SK-N-SH (cell line): Measurements from ENCODE around the gene DCDC2. TPM values are rescaled to one million over a fixed set of nuclear protein-coding genes. Genes with fewer than 3 reads are reported as not detected.
"Not testable (repeated sequence)": the region's sequence is repeated elsewhere in the genome, so short reads cannot be mapped to it uniquely, and the experiment has no call there.

Experiments
- CTCF ChIA-PET: fragments of 300-600, 350-600 bp; formaldehyde crosslinking; extraction: SDS; loops from one replicate; lab custom pipeline; 2021; lab: Yijun Ruan, JAX
- POLR2A ChIA-PET: fragments of 350-600 bp; sonication (Branson Sonifier 250); formaldehyde crosslinking; extraction: SDS; loops from one replicate; lab custom pipeline; 2020; ENCODE audit warnings: antibody characterized with exemption, inconsistent platforms; lab: Yijun Ruan, JAX
- DNase-seq: peaks from one replicate; pipeline ENCODE4 v3.0.0; 2012
- H2AFZ ChIP-seq: fragments of 200-600 bp; sonication (generic); 2 replicates; pipeline ENCODE4 v1.8.1; 2016; ENCODE audit warnings: antibody characterized with exemption, mild to moderate bottlenecking, low read depth
- H3F3A ChIP-seq: fragments of 200-600 bp; sonication (generic); replicated peaks from 2 replicates; pipeline ENCODE3; 2016; ENCODE audit warnings: antibody characterized with exemption, mild to moderate bottlenecking; ENCODE audit not compliant: insufficient read depth
- H3K27ac ChIP-seq, 2 experiments: fragments of 200-500 bp in 1 of 2; fragments of 200-600 bp in 1 of 2; sonication (Bioruptor generic) in 1 of 2; sonication (generic), shearing (Covaris generic) in 1 of 2; 2 replicates each; pipeline versions ENCODE4 v1.5.1 to v1.6.1; 2014 to 2016; ENCODE audit warnings: low read depth in 2 of 2, inconsistent platforms in 1 of 2, low read length in 1 of 2, mild to moderate bottlenecking in 1 of 2, mixed read lengths in 1 of 2
- H3K27me3 ChIP-seq: fragments of 200-600 bp; sonication (generic), shearing (Covaris generic); 2 replicates; pipeline ENCODE4 v1.6.1; 2016; ENCODE audit warnings: mixed run types; ENCODE audit not compliant: insufficient read depth
- H3K36me3 ChIP-seq, 2 experiments: fragments of 200-500 bp in 1 of 2; fragments of 200-600 bp in 1 of 2; sonication (Bioruptor generic) in 1 of 2; sonication (generic) in 1 of 2; replicated peaks in 1 of 2; 2 replicates each; pipeline versions ENCODE3 to v1.5.1; 2014 to 2016; ENCODE audit warnings: low read length in 1 of 2, mild to moderate bottlenecking in 1 of 2; ENCODE audit not compliant: insufficient read depth in 2 of 2, control insufficient read depth in 1 of 2
- H3K4me1 ChIP-seq, 2 experiments: fragments of 200-500 bp in 1 of 2; fragments of 200-600 bp in 1 of 2; sonication (Bioruptor generic) in 1 of 2; sonication (generic), shearing (Covaris generic) in 1 of 2; 2 replicates each; pipeline versions ENCODE4 v1.5.1 to v1.6.1; 2014 to 2016; ENCODE audit warnings: low read depth in 1 of 2, low read length in 1 of 2, mixed run types in 1 of 2; ENCODE audit not compliant: insufficient read depth in 2 of 2, control insufficient read depth in 1 of 2
- H3K4me2 ChIP-seq: fragments of 200-600 bp; sonication (generic), shearing (Covaris generic); 2 replicates; pipeline ENCODE4 v1.6.1; 2017; ENCODE audit warnings: mixed run types
- H3K4me3 ChIP-seq, 2 experiments: fragments of 200-500 bp in 1 of 2; fragments of 200-600 bp in 1 of 2; sonication (Bioruptor generic) in 1 of 2; sonication (generic), shearing (Covaris generic) in 1 of 2; 2 replicates each; pipeline versions ENCODE4 v1.5.1 to v1.8.1; 2014 to 2016; ENCODE audit warnings: low read depth in 2 of 2, inconsistent platforms in 1 of 2, low read length in 1 of 2, mild to moderate bottlenecking in 1 of 2, mixed read lengths in 1 of 2, moderate library complexity in 1 of 2
- H3K79me2 ChIP-seq: fragments of 200-600 bp; sonication (generic); 2 replicates; pipeline ENCODE4 v1.8.1; 2017; ENCODE audit warnings: mild to moderate bottlenecking; ENCODE audit not compliant: insufficient read depth
- H3K9ac ChIP-seq: fragments of 200-600 bp; sonication (generic); 2 replicates; pipeline ENCODE4 v1.6.1; 2017; ENCODE audit warnings: mixed run types
- H3K9me2 ChIP-seq: fragments of 200-600 bp; sonication (generic); 2 replicates; pipeline ENCODE4 v1.6.1; 2017; ENCODE audit warnings: mixed run types
- H3K9me3 ChIP-seq: fragments of 200-600 bp; sonication (generic); 2 replicates; pipeline ENCODE4 v1.6.1; 2017; ENCODE audit warnings: mixed run types, mild to moderate bottlenecking, moderate library complexity
- H4K20me1 ChIP-seq: fragments of 200-600 bp; sonication (generic); 2 replicates; pipeline ENCODE4 v1.6.1; 2017; ENCODE audit warnings: mild to moderate bottlenecking, mixed run types; ENCODE audit not compliant: insufficient read depth
- ELF1 ChIP-seq: IDR thresholded peaks from 2 replicates; pipeline ENCODE4 v1.4.0; 2012
- GABPA ChIP-seq: IDR thresholded peaks from 2 replicates; pipeline ENCODE4 v1.4.0; 2012; ENCODE audit warnings: low read depth, mild to moderate bottlenecking
- JUND ChIP-seq: IDR thresholded peaks from 2 replicates; pipeline ENCODE4 v1.4.0; 2012
- MAX ChIP-seq: IDR thresholded peaks from 2 replicates; pipeline ENCODE4 v1.4.0; 2012; ENCODE audit warnings: low read depth
- MEF2A ChIP-seq: IDR thresholded peaks from 2 replicates; pipeline ENCODE4 v1.4.0; 2012; ENCODE audit warnings: low read depth, borderline replicate concordance
- MXI1 ChIP-seq: IDR thresholded peaks from 2 replicates; pipeline ENCODE4 v1.6.1; 2012; ENCODE audit warnings: mild to moderate bottlenecking, low read depth, low read length, improper control_type of control experiment
- NFIC ChIP-seq: IDR thresholded peaks from 2 replicates; pipeline ENCODE4 v1.4.0; 2012; ENCODE audit warnings: borderline replicate concordance
- NRF1 ChIP-seq: IDR thresholded peaks from 2 replicates; pipeline ENCODE4 v1.6.1; 2012; ENCODE audit warnings: low read depth, mild to moderate bottlenecking, low read length
- RAD21 ChIP-seq: IDR thresholded peaks from 2 replicates; pipeline ENCODE4 v1.6.1; 2012; ENCODE audit warnings: mild to moderate bottlenecking, low read length
- RFX5 ChIP-seq: IDR thresholded peaks from 2 replicates; pipeline ENCODE4 v1.6.1; 2012; ENCODE audit warnings: mild to moderate bottlenecking, improper control_type of control experiment, low read length
- USF2 ChIP-seq: fragments of 150-350 bp; IDR thresholded peaks from 2 replicates; pipeline ENCODE4 v1.6.1; 2017; ENCODE audit warnings: antibody characterized with exemption, low read length, low read depth, borderline replicate concordance
- YY1 ChIP-seq: IDR thresholded peaks from 2 replicates; pipeline ENCODE4 v1.4.0; 2012; ENCODE audit warnings: low read depth, mild to moderate bottlenecking
- WGBS: methylation state at CpG from one replicate; pipeline ENCODE4 v1.1.6; 2017; ENCODE audit warnings: low lambda C conversion rate; 5-methylcytosine and 5-hydroxymethylcytosine counted together
- polyA plus RNA-seq, 3 experiments: library from polyadenylated mRNA; depleted of rRNA; stranded (reverse); fragments of >200 nt; gene quantifications; 2 replicates each; pipeline ENCODE4 v1.2.3, GENCODE V29; 2012
- TF ChIP-seq, protein P1 (sequence below): IDR thresholded peaks from 2 replicates; pipeline ENCODE4; 2012
- TF ChIP-seq, protein P2 (sequence below): fragments of 150-350 bp; IDR thresholded peaks from 2 replicates; pipeline ENCODE4 v1.6.1; 2016; ENCODE audit warnings: mild to moderate bottlenecking, low read depth, low read length

DCDC2 gene
- polyA plus RNA-seq, 1 of the 3 experiments (the other 2 are of a cell fraction) = not detected

- Histone ChIP-seq H3K9ac (no peak overlapping the region), H3K9me3 (no peaks in the 10 kb centered on the region), H3K36me3 (no peaks in the 10 kb centered on the region), H2AFZ (no peak overlapping the region), H4K20me1 (no peaks in the 10 kb centered on the region), H3K4me2 (no peak overlapping the region), H3K27ac (no peak overlapping the region), H3K4me1 (no peaks in the 10 kb centered on the region; a peak in 1 of 4 replicates)
- DNase-seq = no peak
- TF ChIP-seq NRF1 (no peak), YY1 (no peak), RFX5 (no peak), MEF2A (no peak), ELF1 (no peak), MAX (no peak)
- TF ChIP-seq, protein P1, sequence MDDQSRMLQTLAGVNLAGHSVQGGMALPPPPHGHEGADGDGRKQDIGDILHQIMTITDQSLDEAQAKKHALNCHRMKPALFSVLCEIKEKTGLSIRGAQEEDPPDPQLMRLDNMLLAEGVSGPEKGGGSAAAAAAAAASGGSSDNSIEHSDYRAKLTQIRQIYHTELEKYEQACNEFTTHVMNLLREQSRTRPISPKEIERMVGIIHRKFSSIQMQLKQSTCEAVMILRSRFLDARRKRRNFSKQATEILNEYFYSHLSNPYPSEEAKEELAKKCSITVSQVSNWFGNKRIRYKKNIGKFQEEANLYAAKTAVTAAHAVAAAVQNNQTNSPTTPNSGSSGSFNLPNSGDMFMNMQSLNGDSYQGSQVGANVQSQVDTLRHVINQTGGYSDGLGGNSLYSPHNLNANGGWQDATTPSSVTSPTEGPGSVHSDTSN = no peak
- TF ChIP-seq, all 33 proteins: peak for 0
- ChIA-PET POLR2A (no interaction called here), CTCF (no interaction called here)
- H3K79me2 ChIP-seq = no peaks in the 10 kb centered on the region
- H3K27me3 ChIP-seq = no peaks in the 10 kb centered on the region
- H3K9me2 ChIP-seq = no peaks in the 10 kb centered on the region
- no peak overlapping the region for H3K4me3 ChIP-seq
- H3F3A ChIP-seq = no peaks in the 10 kb centered on the region
- 37% methylated on average over 5 of the region's 5 CpGs for WGBS
Observed at GRCh38 chr6:24321538-24322162, 36.2 kb downstream of the DCDC2 start.

GRCh38 chr6:24313251-24314141 lies 44.4 kb downstream of the DCDC2 start:
- POLR2A ChIA-PET = no interaction called here
- TF ChIP-seq, protein P2, sequence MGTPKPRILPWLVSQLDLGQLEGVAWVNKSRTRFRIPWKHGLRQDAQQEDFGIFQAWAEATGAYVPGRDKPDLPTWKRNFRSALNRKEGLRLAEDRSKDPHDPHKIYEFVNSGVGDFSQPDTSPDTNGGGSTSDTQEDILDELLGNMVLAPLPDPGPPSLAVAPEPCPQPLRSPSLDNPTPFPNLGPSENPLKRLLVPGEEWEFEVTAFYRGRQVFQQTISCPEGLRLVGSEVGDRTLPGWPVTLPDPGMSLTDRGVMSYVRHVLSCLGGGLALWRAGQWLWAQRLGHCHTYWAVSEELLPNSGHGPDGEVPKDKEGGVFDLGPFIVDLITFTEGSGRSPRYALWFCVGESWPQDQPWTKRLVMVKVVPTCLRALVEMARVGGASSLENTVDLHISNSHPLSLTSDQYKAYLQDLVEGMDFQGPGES = no peak
- no peak for TF ChIP-seq MXI1
- no peak for TF ChIP-seq MEF2A
- no peak for TF ChIP-seq NFIC
- TF ChIP-seq JUND = no peak
- no peak for TF ChIP-seq RAD21
- TF ChIP-seq ELF1 = no peak
- no peak for TF ChIP-seq USF2
- TF ChIP-seq NRF1 = no peak
- no peak for TF ChIP-seq GABPA
- H4K20me1 ChIP-seq = no peaks in the 10 kb centered on the region
- H3K27ac ChIP-seq = no peak overlapping the region
- no peaks in the 10 kb centered on the region for H3K27me3 ChIP-seq
- DNase-seq = no peak
- CTCF ChIA-PET = interaction anchor here (0.9 to 3.1 kb wide), 2 partner anchors 11 to 31 kb away, joined by 3 to 13 read pairs; no protein-coding TSS in a partner anchor
- H3K4me3 ChIP-seq = no peak overlapping the region
- no peak overlapping the region for H2AFZ ChIP-seq
- 41% methylated on average over 6 of the region's 6 CpGs for WGBS
- H3K36me3 ChIP-seq = no peaks in the 10 kb centered on the region
- no peaks in the 10 kb centered on the region; a peak in 1 of 4 replicates for H3K4me1 ChIP-seq
- no peaks in the 10 kb centered on the region for H3K9me2 ChIP-seq
- no peak overlapping the region for H3K4me2 ChIP-seq
- no peaks in the 10 kb centered on the region for H3K79me2 ChIP-seq
- H3K9ac ChIP-seq = no peak overlapping the region
- H3F3A ChIP-seq = no peaks in the 10 kb centered on the region
- no peaks in the 10 kb centered on the region for H3K9me3 ChIP-seq

DNA sequence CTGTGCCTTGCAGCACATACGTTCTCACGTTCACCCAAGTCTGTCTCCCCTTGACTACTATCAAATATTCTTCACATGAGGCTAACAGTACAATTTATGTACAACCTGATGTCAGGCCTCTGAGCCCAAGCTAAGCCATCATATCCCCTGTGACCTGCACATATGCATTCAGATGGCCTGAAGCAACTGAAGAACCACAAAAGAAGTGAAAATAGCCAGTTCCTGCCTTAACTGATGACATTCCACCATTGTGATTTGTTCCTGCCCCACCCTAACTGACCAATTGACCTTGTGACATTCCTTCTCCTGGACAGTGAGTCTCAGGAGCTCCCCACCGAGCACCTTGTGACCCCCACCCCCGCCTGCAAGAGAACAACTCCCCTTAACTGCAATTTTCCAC lies 46.1 kb downstream of the DCDC2 start:
- H3K9me3 ChIP-seq, H3K4me1 ChIP-seq, H3K9me2 ChIP-seq, H3K4me3 ChIP-seq, DNase-seq, H3F3A ChIP-seq, H3K36me3 ChIP-seq, H3K27ac ChIP-seq, H3K27me3 ChIP-seq, H4K20me1 ChIP-seq, H2AFZ ChIP-seq, H3K79me2 ChIP-seq, H3K9ac ChIP-seq, H3K4me2 ChIP-seq, POLR2A ChIA-PET: not testable (repeated sequence)
- CTCF ChIA-PET = interaction anchor here (1.0 to 3.1 kb wide), 2 partner anchors 29 to 48 kb away, joined by 3 to 13 read pairs; no protein-coding TSS in a partner anchor
- 34% methylated on average over 4 of the region's 4 CpGs for WGBS
